DOHH2 (cell line): ENCODE measurements around the gene PGS1.

Experiments used
- CTCF ChIP-seq: fragments of 200-600 bp; sonication (generic); IDR thresholded peaks from one replicate; pipeline ENCODE4 v1.5.1; 2014; ENCODE audit warnings: antibody characterized with exemption, mild to moderate bottlenecking, low read depth, low read length; ENCODE audit not compliant: poor library complexity, severe bottlenecking
- EZH2phosphoT487 ChIP-seq: fragments of 200-600 bp; sonication (generic); IDR thresholded peaks from 2 replicates; pipeline ENCODE4 v1.6.1; 2017; ENCODE audit warnings: borderline replicate concordance, mild to moderate bottlenecking, antibody characterized with exemption, low read length, moderate library complexity, mixed read lengths

DNA sequence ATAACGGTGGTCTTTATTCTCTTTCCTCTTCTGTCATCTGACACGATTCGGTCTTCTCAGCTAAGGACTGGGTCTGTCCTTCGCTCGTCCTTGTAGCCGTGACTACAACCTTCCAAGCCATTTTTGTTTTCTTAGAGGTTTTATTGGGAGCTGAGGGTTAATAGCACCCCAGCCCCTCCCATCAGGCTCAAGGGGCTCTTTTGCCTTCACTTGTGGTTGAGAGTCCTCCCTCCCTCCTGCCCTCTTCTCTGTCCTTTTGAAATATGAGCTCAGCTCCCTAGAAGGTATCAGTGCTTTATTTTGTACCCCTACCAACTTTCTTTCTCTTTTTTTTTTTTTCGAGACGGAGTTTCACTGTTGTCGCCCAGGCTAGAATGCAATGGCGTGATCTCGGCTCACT, 43.2 kb upstream of the PGS1 start:
- TF ChIP-seq CTCF (no peak), EZH2phosphoT487 (no peak)
